SU-DHL-6 (cell line): Measurements from ENCODE around the gene C20orf204.
A peak's percentile ranks its signal among the peaks of the same experiment; 100 is the strongest.

Experiments used
- H2AFZ ChIP-seq: fragments of 200-600 bp; sonication (generic); 2 replicates; pipeline ENCODE4 v1.6.1; 2014; ENCODE audit warnings: low read depth, mild to moderate bottlenecking, moderate library complexity, mixed read lengths, antibody characterized with exemption, low read length; ENCODE audit not compliant: severe bottlenecking
- H3F3A ChIP-seq: fragments of 200-600 bp; shearing (Covaris generic); 2 replicates; pipeline ENCODE4 v1.6.0; 2016; ENCODE audit warnings: antibody characterized with exemption, mild to moderate bottlenecking; ENCODE audit not compliant: insufficient read depth
- H3K27ac ChIP-seq: fragments of 200-600 bp; sonication (generic); 2 replicates; pipeline ENCODE4 v1.5.1; 2016; ENCODE audit warnings: low read depth, mild to moderate bottlenecking, low read length, moderate library complexity, mixed read lengths
- H3K27me3 ChIP-seq: fragments of 200-600 bp; sonication (generic), shearing (Covaris generic); 2 replicates; pipeline ENCODE4 v1.6.0; 2014; ENCODE audit warnings: mild to moderate bottlenecking, low read length
- H3K36me3 ChIP-seq: fragments of 200-600 bp; sonication (generic); 2 replicates; pipeline ENCODE4 v1.6.1; 2014; ENCODE audit warnings: mild to moderate bottlenecking, low read length, mixed read lengths
- H3K4me2 ChIP-seq: fragments of 300-600, 200-600 bp; shearing (Covaris generic), sonication (generic); 2 replicates; pipeline ENCODE4 v1.6.0; 2014; ENCODE audit warnings: low read length, low read depth, mild to moderate bottlenecking; ENCODE audit not compliant: poor library complexity, severe bottlenecking
- H3K4me3 ChIP-seq: fragments of 200-600 bp; sonication (generic); 2 replicates; pipeline ENCODE4 v1.5.1; 2014; ENCODE audit warnings: antibody characterized with exemption, low read length, mild to moderate bottlenecking, mixed read lengths; ENCODE audit not compliant: insufficient read depth, poor library complexity, severe bottlenecking
- H3K79me2 ChIP-seq: fragments of 200-600 bp; sonication (generic); 2 replicates; pipeline ENCODE4 v1.6.1; 2014; ENCODE audit warnings: mild to moderate bottlenecking, low read length, moderate library complexity; ENCODE audit not compliant: insufficient read depth
- H3K9ac ChIP-seq: fragments of 200-600 bp; sonication (generic); 2 replicates; pipeline ENCODE4 v1.7.0; 2014; ENCODE audit warnings: mild to moderate bottlenecking, low read length
- H3K9me2 ChIP-seq: fragments of 200-600 bp; sonication (generic); replicated peaks from 2 replicates; pipeline ENCODE4 v1.6.1; 2014; ENCODE audit warnings: low read length; ENCODE audit not compliant: insufficient read depth
- H3K9me3 ChIP-seq: fragments of 200-600 bp; sonication (generic); 2 replicates; pipeline ENCODE4 v1.6.1; 2014; ENCODE audit warnings: low read length, mixed read lengths; ENCODE audit not compliant: insufficient read depth
- H4K20me1 ChIP-seq: fragments of 200-600 bp; sonication (generic); 2 replicates; pipeline ENCODE4 v1.6.1; 2014; ENCODE audit warnings: low read depth, mild to moderate bottlenecking, antibody characterized with exemption, low read length, moderate library complexity, mixed read lengths
- EZH2phosphoT487 ChIP-seq: fragments of 200-600 bp; sonication (generic), shearing (Covaris generic); conservative IDR thresholded peaks from 2 replicates; pipeline ENCODE4 v1.6.1; 2018; ENCODE audit warnings: mild to moderate bottlenecking, antibody characterized with exemption, low read length, moderate library complexity, mixed read lengths
- TF ChIP-seq, protein P1 (sequence below): fragments of 200-600 bp; sonication (generic); IDR thresholded peaks from one replicate; pipeline ENCODE4 v1.5.1; 2017; ENCODE audit warnings: antibody characterized with exemption, mild to moderate bottlenecking, low read length, moderate library complexity; ENCODE audit not compliant: insufficient read depth, poor library complexity, severe bottlenecking

C20orf204 gene

GRCh38 chr20:64053841-64054661, 18.1 kb downstream of the C20orf204 start:
- Histone ChIP-seq H2AFZ (no peak overlapping the region), H3K27me3 (no peaks in the 10 kb centered on the region), H3K79me2 (no peaks in the 10 kb centered on the region), H3K4me3 (no peak overlapping the region), H3F3A (no peaks in the 10 kb centered on the region), H3K9ac (no peak overlapping the region), H3K9me2 (no peaks in the 10 kb centered on the region), H3K4me2 (no peak overlapping the region), H4K20me1 (no peaks in the 10 kb centered on the region), H3K27ac (no peak overlapping the region), H3K36me3 (no peaks in the 10 kb centered on the region), H3K9me3 (no peaks in the 10 kb centered on the region)
- TF ChIP-seq, protein P1, sequence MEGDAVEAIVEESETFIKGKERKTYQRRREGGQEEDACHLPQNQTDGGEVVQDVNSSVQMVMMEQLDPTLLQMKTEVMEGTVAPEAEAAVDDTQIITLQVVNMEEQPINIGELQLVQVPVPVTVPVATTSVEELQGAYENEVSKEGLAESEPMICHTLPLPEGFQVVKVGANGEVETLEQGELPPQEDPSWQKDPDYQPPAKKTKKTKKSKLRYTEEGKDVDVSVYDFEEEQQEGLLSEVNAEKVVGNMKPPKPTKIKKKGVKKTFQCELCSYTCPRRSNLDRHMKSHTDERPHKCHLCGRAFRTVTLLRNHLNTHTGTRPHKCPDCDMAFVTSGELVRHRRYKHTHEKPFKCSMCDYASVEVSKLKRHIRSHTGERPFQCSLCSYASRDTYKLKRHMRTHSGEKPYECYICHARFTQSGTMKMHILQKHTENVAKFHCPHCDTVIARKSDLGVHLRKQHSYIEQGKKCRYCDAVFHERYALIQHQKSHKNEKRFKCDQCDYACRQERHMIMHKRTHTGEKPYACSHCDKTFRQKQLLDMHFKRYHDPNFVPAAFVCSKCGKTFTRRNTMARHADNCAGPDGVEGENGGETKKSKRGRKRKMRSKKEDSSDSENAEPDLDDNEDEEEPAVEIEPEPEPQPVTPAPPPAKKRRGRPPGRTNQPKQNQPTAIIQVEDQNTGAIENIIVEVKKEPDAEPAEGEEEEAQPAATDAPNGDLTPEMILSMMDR: peak; percentile 12
- TF ChIP-seq EZH2phosphoT487: no peak

DNA sequence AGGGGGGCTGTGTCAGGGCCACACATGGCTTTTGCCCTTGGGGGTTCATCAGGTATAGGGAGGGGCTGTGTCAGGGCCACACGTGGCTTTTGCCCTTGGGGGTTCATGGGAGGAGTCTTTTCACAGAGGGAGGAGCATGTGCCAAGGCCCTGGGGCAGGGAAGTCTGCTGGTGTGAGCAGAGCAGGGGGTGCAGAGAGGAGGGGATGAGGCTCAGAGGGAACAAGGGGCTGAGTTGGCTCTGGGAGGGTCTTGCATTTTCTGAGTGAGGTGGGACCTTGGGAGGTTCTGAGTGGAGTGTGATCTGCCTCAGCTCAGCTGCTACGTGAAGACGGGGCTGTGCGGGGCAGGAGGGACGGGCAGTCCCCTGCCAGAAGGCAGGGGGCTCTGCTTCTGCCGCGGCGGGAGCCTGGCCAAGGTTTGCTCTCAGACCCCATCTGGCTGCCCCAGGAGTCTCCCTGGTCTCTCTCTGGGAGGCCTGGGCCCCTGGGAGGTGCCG, 19.5 kb downstream of the C20orf204 start:
- H3K79me2 ChIP-seq: no peaks in the 10 kb centered on the region
- H3K9ac ChIP-seq: no peak overlapping the region
- H3K4me2 ChIP-seq: no peak overlapping the region
- TF ChIP-seq, protein P1: no peak
- TF ChIP-seq EZH2phosphoT487: no peak
- no peaks in the 10 kb centered on the region for H3K27me3 ChIP-seq
- H3K27ac ChIP-seq: no peak overlapping the region
- no peak overlapping the region for H2AFZ ChIP-seq
- H3K4me3 ChIP-seq: no peak overlapping the region
- H3K9me2 ChIP-seq: no peaks in the 10 kb centered on the region
- H3F3A ChIP-seq: no peaks in the 10 kb centered on the region
- no peaks in the 10 kb centered on the region for H4K20me1 ChIP-seq
- H3K9me3 ChIP-seq: no peaks in the 10 kb centered on the region
- H3K36me3 ChIP-seq: no peaks in the 10 kb centered on the region

GRCh38 chr20:64055893-64056638, 20.1 kb downstream of the C20orf204 start:
- no peaks in the 10 kb centered on the region for H3K9me3 ChIP-seq
- H3F3A ChIP-seq: no peaks in the 10 kb centered on the region
- H3K9me2 ChIP-seq: no peaks in the 10 kb centered on the region
- no peak overlapping the region for H3K27ac ChIP-seq
- no peak overlapping the region for H3K4me3 ChIP-seq
- no peak for TF ChIP-seq EZH2phosphoT487
- TF ChIP-seq, protein P1: no peak
- no peak overlapping the region for H3K9ac ChIP-seq
- H3K27me3 ChIP-seq: no peaks in the 10 kb centered on the region
- no peaks in the 10 kb centered on the region for H3K79me2 ChIP-seq
- no peaks in the 10 kb centered on the region for H3K36me3 ChIP-seq
- H3K4me2 ChIP-seq: no peak overlapping the region
- no peak overlapping the region for H2AFZ ChIP-seq
- H4K20me1 ChIP-seq: no peaks in the 10 kb centered on the region
